HG03060 (cell line): Measurements from ENCODE around the gene STRN4.
"Not testable (repeated sequence)": the region's sequence is repeated elsewhere in the genome, so short reads cannot be mapped to it uniquely, and the experiment has no call there.

Source experiments
- ATAC-seq: cut with Tn5 transposase; IDR thresholded peaks from one replicate; pipeline ENCODE4 v1.9.1; 2021; ENCODE audit warnings: low read depth, moderate number of reproducible peaks; ENCODE audit not compliant: unreplicated experiment

STRN4 gene

GRCh38 chr19:46746281-46747057 lies at the start of gene STRN4:
Gene STRN4, minus strand, starts transcription at chr19:46746450. Its CDS starts 20 bp downstream, at chr19:46746430.
- ATAC-seq = no peak

- ATAC-seq = no peak
Observed at GRCh38 chr19:46791944-46792343, 45.7 kb upstream of the STRN4 start.

- no peak for ATAC-seq
Observed at GRCh38 chr19:46789371-46789770, 43.1 kb upstream of the STRN4 start.

GRCh38 chr19:46788968-46789338 lies 42.7 kb upstream of the STRN4 start:
- no peak for ATAC-seq

- ATAC-seq = peak; percentile 33
Observed at GRCh38 chr19:46788262-46788967, 42.2 kb upstream of the STRN4 start, which contains the start of gene SLC1A5. Gene SLC1A5, minus strand, starts transcription at chr19:46788594. Its CDS starts 629 bp downstream, at chr19:46787965.

GRCh38 chr19:46787331-46788261 lies 41.3 kb upstream of the STRN4 start:
- no peak for ATAC-seq

GRCh38 chr19:46787040-46787330 lies 40.7 kb upstream of the STRN4 start:
- no peak for ATAC-seq

- no peak for ATAC-seq
Observed at GRCh38 chr19:46786236-46787039, 40.2 kb upstream of the STRN4 start.

GRCh38 chr19:46785980-46786235 lies 39.7 kb upstream of the STRN4 start:
- no peak for ATAC-seq

GRCh38 chr19:46785054-46785979 lies 39.1 kb upstream of the STRN4 start:
- ATAC-seq = no peak

GRCh38 chr19:46784262-46785053 lies 38.2 kb upstream of the STRN4 start:
- no peak for ATAC-seq

- ATAC-seq = no peak
Observed at GRCh38 chr19:46783670-46784069, 37.4 kb upstream of the STRN4 start.

GRCh38 chr19:46782355-46783019 lies 36.2 kb upstream of the STRN4 start:
- ATAC-seq = no peak

GRCh38 chr19:46777956-46778645 lies 31.9 kb upstream of the STRN4 start:
- ATAC-seq = not testable (repeated sequence)

- ATAC-seq = no peak
Observed at GRCh38 chr19:46776927-46777911, 31.0 kb upstream of the STRN4 start.

GRCh38 chr19:46775642-46776258 lies 29.5 kb upstream of the STRN4 start:
- ATAC-seq = no peak
